ENCODE measurements around the gene PTPN20. TPM values are rescaled to one million over a fixed set of nuclear protein-coding genes. Genes with fewer than 3 reads are reported as not detected.

The PTPN20 gene
- total and polyA plus RNA-seq, 4 donors, result 1.7 to 8.2 (median 5.3) TPM

DNA sequence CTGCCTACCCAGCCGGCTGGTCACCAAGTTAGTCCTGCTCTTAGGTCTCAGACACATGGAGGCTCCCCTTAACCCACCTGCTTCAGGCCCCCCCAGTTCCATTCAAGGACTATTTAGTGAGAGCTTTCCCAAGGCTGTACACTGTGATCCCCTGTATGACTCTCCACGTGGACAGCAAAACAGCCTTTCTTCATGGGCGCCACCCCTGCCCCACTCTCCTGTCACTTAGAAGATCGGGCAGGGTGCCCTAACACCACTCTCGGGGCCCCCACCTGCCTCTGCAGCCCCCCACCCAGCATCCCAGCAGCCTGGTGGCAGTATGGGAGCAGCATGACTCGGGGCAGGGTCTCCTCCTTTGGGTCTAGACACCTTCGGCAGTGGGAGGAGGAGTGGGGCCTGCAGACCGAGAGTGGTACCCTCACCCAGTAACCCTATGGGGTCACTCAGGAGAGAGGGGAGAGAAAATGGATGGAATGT is 116.6 kb downstream of the PTPN20 start:
- H3K4me1 ChIP-seq (ENCODE audit: control insufficient read depth in 1 of 2, insufficient read depth in 2 of 2, low read length in 2 of 2), result no peaks in the 10 kb centered on the region
- intact Hi-C loops (cut with DNase I), result loop anchor here in 1 of 2 donors (5.0 kb wide), 1 partner anchor 284 kb away; no protein-coding TSS in a partner anchor
- WGBS, 2 donors, result 88 to 90% methylated on average over 8 of the region's 8 CpGs

GRCh38 chr10:47028466-47028865 is 117.2 kb downstream of the PTPN20 start:
- intact Hi-C loops (cut with DNase I), result loop anchor here in 1 of 2 donors (5.0 kb wide), 1 partner anchor 284 kb away; no protein-coding TSS in a partner anchor
- H3K4me1 ChIP-seq (ENCODE audit: control insufficient read depth in 1 of 2, insufficient read depth in 2 of 2, low read length in 2 of 2), result no peaks in the 10 kb centered on the region
- no peaks in the 10 kb centered on the region for H3K36me3 ChIP-seq (ENCODE audit: control insufficient read depth in 1 of 2, insufficient read depth in 2 of 2, low read length in 1 of 2)
- no peaks in the 10 kb centered on the region for H3K27me3 ChIP-seq (ENCODE audit: control insufficient read depth in 1 of 2, insufficient read depth in 2 of 2, low read length in 1 of 2)
- no peaks in the 10 kb centered on the region for H3K9me3 ChIP-seq (ENCODE audit: control insufficient read depth, low read length)
- H3K27ac ChIP-seq (ENCODE audit: low read depth in 1 of 2, low read length in 2 of 2), result no peak overlapping the region
- DNase-seq (peak in 1 of 2 donors; percentile 57), ATAC-seq (ENCODE audit: low FRiP score) (no peak)
- 96 to 100% methylated on average over 8 of the region's 8 CpGs for WGBS, 2 donors
- H3K4me3 ChIP-seq (ENCODE audit: low read length in 2 of 2), result no peak overlapping the region

More for the DNA sequence above, 116.6 kb downstream of the PTPN20 start:
- no peak for ATAC-seq (ENCODE audit: low FRiP score)
- DNase-seq, result peak in 1 of 2 donors; percentile 26
- Histone ChIP-seq H3K27me3 (ENCODE audit: control insufficient read depth in 1 of 2, insufficient read depth in 2 of 2, low read length in 1 of 2) (no peaks in the 10 kb centered on the region), H3K27ac (ENCODE audit: low read depth in 1 of 2, low read length in 2 of 2) (no peak overlapping the region), H3K4me3 (ENCODE audit: low read length in 2 of 2) (no peak overlapping the region), H3K36me3 (ENCODE audit: control insufficient read depth in 1 of 2, insufficient read depth in 2 of 2, low read length in 1 of 2) (no peaks in the 10 kb centered on the region), H3K9me3 (ENCODE audit: control insufficient read depth, low read length) (no peaks in the 10 kb centered on the region)

DNA sequence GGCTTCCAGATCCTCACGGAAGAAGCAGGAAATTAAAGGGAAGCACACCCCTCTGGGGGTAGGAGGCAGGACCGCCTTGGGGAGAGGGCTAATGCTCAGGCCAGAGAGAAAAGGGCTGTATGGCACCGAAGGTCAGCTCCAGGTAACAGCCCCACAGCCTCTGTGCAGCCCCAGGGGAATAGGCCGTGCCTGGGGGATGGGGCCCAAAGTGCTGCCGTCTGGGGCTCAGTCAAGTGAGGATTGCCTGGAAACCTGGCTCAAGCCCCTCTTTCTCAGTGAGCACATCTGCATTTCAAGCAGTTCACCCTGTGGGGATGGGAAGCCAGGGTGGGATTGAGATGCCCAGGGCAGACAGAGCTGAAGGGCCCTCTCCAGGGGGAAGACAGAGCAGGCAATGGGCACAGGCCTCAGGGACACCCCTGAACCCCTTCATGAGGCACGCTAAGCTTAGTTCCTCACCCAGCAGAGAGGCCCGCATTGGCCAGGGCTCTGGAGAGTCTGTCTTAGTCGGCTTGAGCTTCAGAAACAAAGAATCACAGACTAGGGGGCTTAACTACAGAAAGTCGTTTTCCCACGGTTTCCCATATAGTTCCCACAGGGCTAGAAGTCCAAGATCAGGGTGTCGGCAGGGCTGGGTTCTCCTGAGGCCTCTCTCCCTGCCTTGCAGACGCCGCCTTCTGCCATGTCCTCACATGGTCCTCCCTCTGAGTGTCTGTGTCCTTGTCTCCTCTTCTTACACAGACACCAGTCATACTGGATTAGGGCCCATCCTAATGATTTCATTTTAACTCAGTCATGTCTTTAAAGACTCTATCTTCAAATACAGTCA is 118.2 kb downstream of the PTPN20 start:
- H3K27ac ChIP-seq (ENCODE audit: low read depth in 1 of 2, low read length in 2 of 2), result no peak overlapping the region
- 95 to 97% methylated on average over 13 of the region's 13 CpGs for WGBS, 2 donors

GRCh38 chr10:47030191-47030703 is 119.0 kb downstream of the PTPN20 start:
- ATAC-seq (ENCODE audit: low FRiP score) (peak; percentile 3), DNase-seq (peak in 1 of 2 donors; percentile 55)
- H3K4me1 ChIP-seq (ENCODE audit: control insufficient read depth in 1 of 2, insufficient read depth in 2 of 2, low read length in 2 of 2), result no peaks in the 10 kb centered on the region
- no peaks in the 10 kb centered on the region for H3K36me3 ChIP-seq (ENCODE audit: control insufficient read depth in 1 of 2, insufficient read depth in 2 of 2, low read length in 1 of 2)
- no peaks in the 10 kb centered on the region for H3K27me3 ChIP-seq (ENCODE audit: control insufficient read depth in 1 of 2, insufficient read depth in 2 of 2, low read length in 1 of 2)
- H3K27ac ChIP-seq (ENCODE audit: low read depth in 1 of 2, low read length in 2 of 2), result no peak overlapping the region
- WGBS, 2 donors, result 95 to 97% methylated on average over 10 of the region's 10 CpGs
- H3K9me3 ChIP-seq (ENCODE audit: control insufficient read depth, low read length), result no peaks in the 10 kb centered on the region
- intact Hi-C loops (cut with DNase I), result no loop called here
- H3K4me3 ChIP-seq (ENCODE audit: low read length in 2 of 2), result no peak overlapping the region

More for the DNA sequence above, 118.2 kb downstream of the PTPN20 start:
- H3K27me3 ChIP-seq (ENCODE audit: control insufficient read depth in 1 of 2, insufficient read depth in 2 of 2, low read length in 1 of 2), result no peaks in the 10 kb centered on the region
- ATAC-seq (ENCODE audit: low FRiP score) (no peak), DNase-seq (peak in 1 of 2 donors; percentile 70)
- intact Hi-C loops (cut with DNase I), result loop anchor here in 1 of 2 donors (5.0 kb wide), 1 partner anchor 283 kb away; no protein-coding TSS in a partner anchor
- H3K4me1 ChIP-seq (ENCODE audit: control insufficient read depth in 1 of 2, insufficient read depth in 2 of 2, low read length in 2 of 2), result no peaks in the 10 kb centered on the region
- no peaks in the 10 kb centered on the region for H3K9me3 ChIP-seq (ENCODE audit: control insufficient read depth, low read length)
- H3K4me3 ChIP-seq (ENCODE audit: low read length in 2 of 2), result no peak overlapping the region
- no peaks in the 10 kb centered on the region for H3K36me3 ChIP-seq (ENCODE audit: control insufficient read depth in 1 of 2, insufficient read depth in 2 of 2, low read length in 1 of 2)

DNA sequence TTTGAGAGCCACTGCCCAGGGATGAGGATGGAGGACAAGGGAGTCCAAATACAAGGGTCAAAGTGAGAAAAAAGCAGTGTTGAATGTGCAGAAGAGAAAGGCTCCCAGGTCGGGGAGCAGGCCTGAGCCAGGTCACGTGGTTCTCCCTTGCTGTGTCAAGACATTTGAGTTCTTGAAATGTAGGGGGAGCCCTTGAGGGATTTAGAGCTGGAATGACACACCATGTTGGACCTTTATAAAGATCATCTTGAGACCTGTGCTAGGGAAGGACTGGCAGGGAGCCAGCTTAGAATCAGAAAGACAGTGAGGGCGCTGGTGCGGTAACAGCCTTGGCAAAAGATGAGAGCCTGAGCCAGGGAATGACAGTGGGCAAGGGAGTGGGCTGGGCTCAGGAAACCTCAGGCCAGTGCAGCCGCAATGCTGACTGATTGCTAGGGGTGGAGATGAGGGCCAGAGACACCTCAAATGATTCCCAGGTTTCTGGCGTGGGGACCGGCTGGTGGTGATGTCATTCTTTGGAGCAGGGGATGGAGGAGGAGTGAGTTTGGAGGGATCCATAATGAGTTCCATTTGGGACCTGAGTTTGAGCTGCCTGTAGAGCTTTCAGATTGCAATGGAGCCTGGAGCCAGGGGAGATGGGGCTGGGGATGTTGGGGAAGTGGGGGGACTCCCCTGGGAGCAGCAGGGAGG is 120.1 kb downstream of the PTPN20 start:
- DNase-seq (peak in 1 of 2 donors; percentile 66), ATAC-seq (ENCODE audit: low FRiP score) (peak; percentile 3)
- Histone ChIP-seq H3K4me3 (ENCODE audit: low read length in 2 of 2) (no peak overlapping the region), H3K9me3 (ENCODE audit: control insufficient read depth, low read length) (no peaks in the 10 kb centered on the region), H3K36me3 (ENCODE audit: control insufficient read depth in 1 of 2, insufficient read depth in 2 of 2, low read length in 1 of 2) (no peaks in the 10 kb centered on the region), H3K27ac (ENCODE audit: low read depth in 1 of 2, low read length in 2 of 2) (no peak overlapping the region), H3K27me3 (ENCODE audit: control insufficient read depth in 1 of 2, insufficient read depth in 2 of 2, low read length in 1 of 2) (no peaks in the 10 kb centered on the region), H3K4me1 (ENCODE audit: control insufficient read depth in 1 of 2, insufficient read depth in 2 of 2, low read length in 2 of 2) (no peaks in the 10 kb centered on the region)
- intact Hi-C loops (cut with DNase I), result no loop called here
- WGBS, 2 donors, result 90 to 92% methylated on average over 7 of the region's 7 CpGs

- H3K4me1 ChIP-seq (ENCODE audit: control insufficient read depth in 1 of 2, insufficient read depth in 2 of 2, low read length in 2 of 2), result no peaks in the 10 kb centered on the region
- H3K9me3 ChIP-seq (ENCODE audit: control insufficient read depth, low read length), result no peaks in the 10 kb centered on the region
- DNase-seq, result peak in 1 of 2 donors; percentile 54
- no peak overlapping the region for H3K27ac ChIP-seq (ENCODE audit: low read depth in 1 of 2, low read length in 2 of 2)
- WGBS, 2 donors, result 93 to 94% methylated on average over 7 of the region's 7 CpGs
- H3K4me3 ChIP-seq (ENCODE audit: low read length in 2 of 2), result no peak overlapping the region
- H3K36me3 ChIP-seq (ENCODE audit: control insufficient read depth in 1 of 2, insufficient read depth in 2 of 2, low read length in 1 of 2), result no peaks in the 10 kb centered on the region
- intact Hi-C loops (cut with DNase I), result no loop called here
- H3K27me3 ChIP-seq (ENCODE audit: control insufficient read depth in 1 of 2, insufficient read depth in 2 of 2, low read length in 1 of 2), result no peaks in the 10 kb centered on the region
- peak; percentile 30 for ATAC-seq (ENCODE audit: low FRiP score)
Measured at GRCh38 chr10:47031901-47032465, 120.8 kb downstream of the PTPN20 start.

DNA sequence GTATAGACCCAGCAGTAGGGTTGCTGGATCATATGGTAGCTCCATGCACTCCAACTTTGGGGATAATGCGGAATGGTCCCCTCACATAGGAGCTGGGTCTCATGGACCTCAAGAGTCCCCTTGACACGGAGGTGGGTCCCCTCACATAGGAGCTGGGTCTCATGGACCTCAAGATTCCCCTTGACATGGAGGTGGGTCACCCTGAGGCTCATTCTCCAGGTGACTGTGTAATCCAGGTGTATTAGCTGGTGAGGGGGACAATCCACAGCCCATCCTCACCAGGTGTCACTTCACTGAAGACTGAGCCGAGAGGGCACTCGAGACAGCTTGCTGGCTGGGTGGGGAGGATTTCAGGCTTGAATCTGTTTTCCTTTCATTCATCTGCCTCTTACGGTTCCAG is 121.9 kb downstream of the PTPN20 start:
- no peaks in the 10 kb centered on the region for H3K27me3 ChIP-seq (ENCODE audit: control insufficient read depth in 1 of 2, insufficient read depth in 2 of 2, low read length in 1 of 2)
- no peak overlapping the region for H3K4me3 ChIP-seq (ENCODE audit: low read length in 2 of 2)
- H3K27ac ChIP-seq (ENCODE audit: low read depth in 1 of 2, low read length in 2 of 2), result no peak overlapping the region
- intact Hi-C loops (cut with DNase I), result no loop called here
- no peaks in the 10 kb centered on the region for H3K9me3 ChIP-seq (ENCODE audit: control insufficient read depth, low read length)
- DNase-seq (no peak), ATAC-seq (ENCODE audit: low FRiP score) (no peak)
- H3K4me1 ChIP-seq (ENCODE audit: control insufficient read depth in 1 of 2, insufficient read depth in 2 of 2, low read length in 2 of 2), result no peaks in the 10 kb centered on the region
- WGBS, 2 donors, result 90 to 97% methylated on average over 5 of the region's 5 CpGs
- H3K36me3 ChIP-seq (ENCODE audit: control insufficient read depth in 1 of 2, insufficient read depth in 2 of 2, low read length in 1 of 2), result no peaks in the 10 kb centered on the region

DNA sequence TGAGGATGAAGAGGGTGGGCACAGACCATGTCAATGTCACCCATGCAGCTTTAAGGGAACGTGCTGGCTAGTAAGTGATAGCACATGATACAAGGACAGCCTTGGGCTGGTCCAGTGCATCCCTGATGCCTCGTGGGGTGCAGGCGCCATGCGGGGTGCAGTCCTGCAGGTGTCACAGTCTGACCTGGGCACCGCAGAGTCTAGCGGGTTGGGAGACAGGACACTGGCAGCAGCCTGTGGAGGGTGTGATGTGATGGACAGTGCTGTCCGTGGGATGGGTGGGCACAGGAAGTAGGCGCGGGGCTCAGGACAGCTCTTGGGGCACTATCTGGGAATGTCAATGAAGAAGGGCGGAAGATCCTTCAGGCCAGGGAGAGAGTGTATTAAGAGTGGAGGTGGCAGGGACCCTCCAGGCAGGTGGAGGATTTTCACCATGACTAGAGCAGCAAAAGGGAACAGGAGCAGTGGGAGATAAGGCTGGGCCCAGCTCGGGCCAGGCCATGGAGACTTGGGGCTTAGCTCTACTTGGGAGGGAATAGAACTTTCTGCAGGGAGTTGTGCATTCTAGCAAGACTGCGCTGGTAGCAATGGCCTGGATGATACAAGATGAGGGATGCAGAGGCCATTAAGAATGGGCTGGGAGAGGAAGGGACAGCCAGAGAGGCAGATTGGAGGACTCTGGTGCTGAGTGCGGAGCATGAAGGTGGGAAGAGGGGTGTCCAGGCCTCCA is 122.5 kb downstream of the PTPN20 start:
- Histone ChIP-seq H3K36me3 (ENCODE audit: control insufficient read depth in 1 of 2, insufficient read depth in 2 of 2, low read length in 1 of 2) (no peaks in the 10 kb centered on the region), H3K27me3 (ENCODE audit: control insufficient read depth in 1 of 2, insufficient read depth in 2 of 2, low read length in 1 of 2) (no peaks in the 10 kb centered on the region), H3K4me3 (ENCODE audit: low read length in 2 of 2) (no peak overlapping the region), H3K4me1 (ENCODE audit: control insufficient read depth in 1 of 2, insufficient read depth in 2 of 2, low read length in 2 of 2) (no peaks in the 10 kb centered on the region), H3K9me3 (ENCODE audit: control insufficient read depth, low read length) (no peaks in the 10 kb centered on the region), H3K27ac (ENCODE audit: low read depth in 1 of 2, low read length in 2 of 2) (no peak overlapping the region)
- 94 to 95% methylated on average over 13 of the region's 13 CpGs for WGBS, 2 donors
- intact Hi-C loops (cut with DNase I), result no loop called here
- no peak for ATAC-seq (ENCODE audit: low FRiP score)
- DNase-seq, result peak in 1 of 2 donors; percentile 50
